ENCODE results near the gene ATP2B3.

ATP2B3 gene

DNA sequence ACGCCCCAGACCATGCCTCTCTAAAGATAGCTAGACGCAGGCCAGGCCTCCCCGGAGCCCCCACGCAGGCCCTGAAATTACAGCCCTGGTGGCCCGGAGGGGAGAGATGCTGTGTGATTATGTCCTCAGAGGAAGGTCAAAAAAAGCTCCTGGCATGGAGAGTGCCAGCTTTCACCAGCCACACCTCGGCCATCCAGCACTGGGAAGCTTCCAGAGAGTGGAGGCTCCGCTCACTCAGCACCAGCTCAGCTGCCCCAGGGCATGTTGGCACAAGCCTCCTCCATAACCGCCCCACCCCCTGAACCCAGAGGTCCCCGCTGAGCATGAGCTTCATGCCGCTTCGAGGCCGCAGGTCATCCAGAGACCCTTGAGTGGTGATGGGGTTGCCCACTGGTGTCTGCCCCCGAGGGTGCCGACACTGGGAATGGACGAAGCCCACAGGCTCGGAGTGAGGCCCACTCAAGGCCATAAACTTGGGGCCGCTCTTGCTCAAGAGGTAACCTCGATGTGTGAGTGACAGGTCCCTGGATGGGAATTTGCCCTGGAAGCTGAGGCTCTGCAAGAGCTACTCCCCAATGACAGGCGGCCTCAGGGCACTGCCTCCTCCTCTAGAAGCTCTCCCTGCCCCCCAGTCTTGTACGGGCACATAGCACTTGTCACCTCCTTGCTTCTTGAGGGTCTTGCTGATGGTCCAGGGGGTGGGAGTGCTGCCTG is 27.1 kb upstream of the ATP2B3 start:
- no peak for DNase-seq

DNA sequence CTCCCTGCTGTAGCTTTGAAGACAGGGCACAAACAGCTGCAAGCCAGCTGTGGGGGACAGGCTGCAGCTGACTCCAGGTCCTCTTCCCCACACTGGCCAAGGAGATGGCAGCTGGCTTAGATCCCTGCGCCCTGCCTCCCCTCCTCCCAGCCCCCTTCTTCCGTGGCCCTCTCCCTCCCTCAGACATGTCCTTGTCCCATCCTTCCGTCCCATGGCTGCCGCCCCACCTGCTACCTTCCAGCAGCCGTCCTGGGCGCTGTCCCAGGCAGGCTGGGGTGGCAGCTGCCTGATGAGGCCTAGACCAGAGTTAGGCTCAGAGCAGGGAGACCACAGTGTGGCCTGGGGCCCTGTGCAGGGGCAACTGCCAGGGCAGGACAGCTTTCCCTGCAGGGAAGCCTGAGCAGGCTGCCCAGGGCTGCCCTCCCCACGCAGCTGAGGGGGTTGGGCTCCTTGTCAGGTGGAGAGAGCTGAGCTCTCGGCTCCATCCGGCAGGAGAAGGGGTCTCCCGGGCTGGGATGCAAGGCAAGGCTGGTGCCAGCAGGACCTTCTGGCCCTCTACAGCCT is 26.0 kb upstream of the ATP2B3 start:
- DNase-seq: no peak

DNA sequence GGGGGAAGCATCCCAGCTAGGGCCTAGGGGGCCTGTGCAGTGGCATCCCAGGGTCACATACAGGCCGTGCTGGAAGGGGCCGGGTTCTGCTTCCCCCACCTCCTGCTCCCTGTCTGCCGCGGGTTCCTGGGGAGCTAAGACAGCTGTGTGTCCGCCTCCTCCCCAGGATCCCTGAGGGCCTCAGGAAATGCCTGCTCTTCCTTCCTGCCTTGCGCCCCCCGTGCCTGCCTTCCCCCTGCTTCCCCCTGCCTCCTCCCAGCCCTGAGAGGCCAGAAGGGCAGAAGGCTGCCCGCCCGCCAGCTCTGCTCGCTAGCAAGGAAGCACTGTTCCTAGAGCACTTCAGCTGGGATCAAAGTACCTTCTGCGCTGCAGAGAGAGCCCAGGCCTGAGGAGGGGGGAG is 25.5 kb upstream of the ATP2B3 start:
- DNase-seq: no peak

DNA sequence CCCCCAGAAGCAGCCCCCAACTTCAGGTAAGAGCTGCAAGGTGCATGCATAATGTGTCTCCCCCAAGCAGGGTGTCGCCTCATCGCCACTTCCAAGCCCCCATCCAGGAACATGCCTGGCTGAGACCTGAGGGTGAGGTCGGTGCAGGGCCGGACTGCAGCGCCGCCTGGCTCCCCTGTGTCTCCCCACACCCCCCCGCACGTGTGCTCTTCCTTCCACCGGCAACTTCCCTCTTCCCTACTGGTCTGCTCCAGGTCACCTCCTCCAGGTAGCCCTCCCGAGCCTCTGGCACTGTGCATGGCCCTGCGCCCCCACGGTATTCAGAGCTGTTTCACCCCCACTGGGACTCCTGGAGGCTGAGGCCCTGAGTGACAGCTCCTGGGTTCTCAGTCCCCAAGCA is 24.9 kb upstream of the ATP2B3 start:
- no peak for DNase-seq

DNA sequence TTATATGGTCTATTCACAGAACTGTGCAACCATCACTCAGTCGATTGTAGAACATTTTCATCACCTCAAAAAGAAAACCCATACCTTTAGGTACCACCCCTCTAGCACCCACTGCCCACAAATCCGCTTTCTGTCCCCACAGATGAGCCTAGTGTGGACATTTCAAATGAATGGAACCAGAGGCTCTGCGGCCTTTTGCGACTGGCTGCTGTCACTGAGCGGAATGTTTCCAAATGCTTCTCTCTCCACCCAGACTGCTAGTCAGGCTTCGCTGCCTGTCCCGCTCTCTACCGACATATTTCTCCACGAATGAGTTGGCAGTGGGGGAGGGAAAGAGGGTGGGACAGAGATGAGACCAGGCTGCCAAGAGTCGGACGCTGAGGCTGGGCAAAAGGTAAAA is 24.4 kb upstream of the ATP2B3 start:
- no peak for DNase-seq

DNA sequence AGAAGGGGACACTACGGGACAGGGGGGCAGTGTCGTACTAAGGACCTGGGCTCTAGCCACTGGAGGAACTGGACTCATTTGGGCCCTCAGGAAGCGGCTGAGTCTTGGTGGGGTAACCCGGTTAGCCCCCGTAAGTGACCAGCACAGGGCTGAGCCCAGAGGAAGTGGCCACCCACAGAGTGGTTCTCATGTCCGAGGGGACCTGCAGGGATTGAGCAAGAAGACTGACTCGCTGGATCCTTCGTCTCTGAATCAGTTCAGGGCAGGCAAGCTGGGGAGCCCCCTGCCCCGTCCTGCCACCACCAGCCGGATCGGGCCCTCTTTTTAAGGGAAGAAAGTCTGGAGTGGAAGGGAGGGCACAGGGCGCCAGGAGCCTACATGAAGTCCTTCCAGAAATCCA is 23.4 kb upstream of the ATP2B3 start:
- DNase-seq: no peak

DNA sequence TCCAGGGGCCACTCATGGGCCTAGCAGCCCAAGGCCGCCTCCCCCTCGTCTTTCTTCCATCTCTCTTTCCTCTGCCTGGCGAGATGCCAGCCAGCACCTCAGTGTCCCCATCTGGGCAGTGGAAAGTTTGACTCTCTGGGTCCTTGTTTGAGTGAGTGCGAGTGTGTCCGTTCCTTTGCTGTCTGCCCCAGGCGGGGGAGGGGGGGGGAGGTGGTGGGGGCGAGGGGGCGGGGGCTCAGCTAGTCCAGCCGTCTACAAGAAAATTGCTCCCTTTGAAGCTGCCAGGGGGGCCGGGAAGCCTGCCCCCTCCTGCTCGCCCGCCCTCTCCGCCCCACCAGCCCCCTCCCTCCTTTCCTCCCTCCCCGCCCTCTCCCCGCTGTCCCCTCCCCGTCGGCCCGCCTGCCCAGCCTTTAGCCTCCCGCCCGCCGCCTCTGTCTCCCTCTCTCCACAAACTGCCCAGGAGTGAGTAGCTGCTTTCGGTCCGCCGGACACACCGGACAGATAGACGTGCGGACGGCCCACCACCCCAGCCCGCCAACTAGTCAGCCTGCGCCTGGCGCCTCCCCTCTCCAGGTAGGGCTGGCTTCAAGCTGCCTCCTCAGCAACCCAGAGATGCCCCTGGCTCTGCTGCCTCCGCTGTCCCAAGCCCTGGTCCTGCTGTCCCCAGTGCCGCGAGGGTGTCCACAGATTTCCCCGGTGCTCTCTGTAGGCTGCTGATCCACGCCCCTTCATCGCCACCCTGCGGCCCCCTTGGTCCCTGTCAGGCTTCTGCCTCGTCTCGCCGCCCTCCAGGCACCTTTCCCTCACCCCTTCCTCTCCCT is 22.7 kb upstream of the ATP2B3 start, which contains the start of gene BGN:
Gene BGN, plus strand, starts transcription at position 440 of the 821 bp plus-strand sequence. CDS start 9,652 bp downstream, outside the sequence.
- DNase-seq: no peak

DNA sequence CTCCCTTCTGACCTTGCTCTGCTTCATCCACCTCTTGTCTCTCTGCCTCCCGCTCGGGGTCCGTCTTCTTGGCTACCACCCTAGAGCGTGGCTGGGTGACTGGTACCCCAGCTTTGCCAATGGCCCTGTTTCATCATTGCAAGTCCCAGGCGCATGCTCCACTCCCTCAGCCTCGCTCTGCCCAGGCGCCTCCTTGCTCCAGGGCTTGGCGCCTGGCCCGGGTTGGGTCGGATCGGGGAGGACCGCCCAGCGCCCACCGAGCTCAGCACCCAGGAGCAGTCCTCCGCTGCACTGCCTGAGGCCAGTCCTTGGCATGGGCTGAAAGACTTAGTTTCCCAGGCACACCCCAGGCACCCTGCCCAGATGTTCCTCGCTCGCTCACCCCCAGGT is 22.1 kb upstream of the ATP2B3 start:
- no peak for DNase-seq

DNA sequence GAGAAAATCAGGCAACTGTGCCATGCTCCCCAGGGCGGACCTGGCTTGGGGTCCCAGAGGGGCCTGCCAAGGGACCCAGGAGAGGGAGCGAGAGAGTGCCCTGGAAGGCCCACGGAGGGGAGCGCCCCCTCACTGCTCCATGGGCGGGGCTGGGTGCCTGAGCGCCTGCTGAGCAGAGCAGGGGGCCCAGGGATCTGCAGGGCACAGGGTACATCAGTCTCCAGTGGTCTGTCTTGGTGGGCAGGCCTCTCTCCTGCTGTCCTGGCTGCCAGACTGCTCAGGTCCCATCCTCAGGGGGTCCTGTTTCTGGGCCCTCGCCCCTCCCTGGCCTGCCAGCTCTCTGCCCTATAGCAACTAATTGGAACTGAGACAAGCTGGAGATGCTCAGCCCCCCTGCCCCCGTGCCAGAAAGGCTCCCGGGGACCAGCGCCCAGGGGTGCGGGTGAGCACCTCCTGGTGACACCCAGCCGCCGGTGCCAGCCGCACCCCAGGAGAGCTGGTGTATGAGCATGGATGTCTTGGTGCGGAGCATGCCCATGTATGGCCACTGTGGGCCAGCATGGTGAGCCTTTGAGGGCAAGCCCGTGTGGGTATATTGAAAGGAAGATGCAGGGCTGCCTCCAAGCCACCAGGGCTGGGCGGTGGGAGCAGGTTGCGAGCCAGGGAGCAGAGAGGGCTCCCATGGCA is 21.4 kb upstream of the ATP2B3 start:
- DNase-seq: no peak

DNA sequence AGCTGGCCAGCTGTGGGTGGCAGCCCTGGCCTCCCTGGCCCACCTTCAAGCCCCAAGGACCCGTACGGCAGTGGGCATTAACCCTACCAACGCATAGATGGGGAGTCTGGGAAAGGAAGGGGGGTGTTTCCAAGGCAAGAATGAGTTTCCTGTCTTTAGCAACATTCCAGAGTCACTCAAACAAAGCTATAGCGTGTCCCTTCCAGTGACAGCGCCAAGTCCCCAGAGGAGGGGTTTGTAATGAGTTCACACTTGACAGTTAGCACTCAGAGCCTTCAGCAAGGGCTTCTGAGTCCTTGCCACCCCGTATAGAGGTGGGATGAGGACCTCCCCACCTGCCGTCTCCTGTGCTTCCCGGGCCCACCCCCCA is 20.9 kb upstream of the ATP2B3 start:
- no peak for DNase-seq

DNA sequence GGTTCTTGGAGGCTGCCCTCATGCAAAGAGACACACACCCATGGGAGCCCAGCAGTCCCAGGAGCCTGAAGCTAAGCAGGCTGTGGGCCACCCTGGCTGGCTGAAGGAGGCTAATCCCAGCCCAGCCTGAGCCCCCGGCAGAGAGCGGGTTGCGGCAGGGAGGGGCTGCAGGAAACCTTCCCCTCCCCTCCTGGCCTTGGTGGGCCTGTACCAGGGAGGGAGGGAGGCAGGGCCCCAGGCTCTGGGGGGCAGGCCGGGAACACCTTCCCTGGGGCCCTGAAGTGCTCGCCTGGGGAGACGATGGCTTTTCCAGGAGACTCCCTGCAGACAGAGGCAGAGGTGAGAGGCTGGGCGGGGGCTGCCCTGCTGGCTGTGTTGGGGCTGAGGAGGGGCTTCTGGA is 19.0 kb upstream of the ATP2B3 start:
- no peak for DNase-seq

DNA sequence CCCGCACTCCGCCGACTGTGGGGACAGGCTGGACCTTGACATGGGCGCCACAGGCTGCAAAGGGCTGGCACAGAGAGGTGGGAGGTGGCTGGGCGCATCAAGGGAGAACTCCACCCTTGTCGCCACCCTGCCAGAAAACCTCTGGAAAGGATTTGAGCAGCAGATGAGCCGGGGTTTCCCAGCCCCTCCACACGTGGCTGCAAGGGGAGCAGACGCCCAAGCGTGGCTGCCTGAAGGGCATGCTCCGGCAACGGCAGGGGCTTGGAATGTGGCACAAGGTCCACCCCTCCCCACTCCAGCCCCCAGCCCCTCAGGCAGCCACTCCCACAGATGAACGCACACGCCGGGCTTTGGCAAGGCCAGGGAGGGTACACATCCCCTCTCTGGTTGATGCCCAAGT is 18.1 kb upstream of the ATP2B3 start:
- no peak for DNase-seq

DNA sequence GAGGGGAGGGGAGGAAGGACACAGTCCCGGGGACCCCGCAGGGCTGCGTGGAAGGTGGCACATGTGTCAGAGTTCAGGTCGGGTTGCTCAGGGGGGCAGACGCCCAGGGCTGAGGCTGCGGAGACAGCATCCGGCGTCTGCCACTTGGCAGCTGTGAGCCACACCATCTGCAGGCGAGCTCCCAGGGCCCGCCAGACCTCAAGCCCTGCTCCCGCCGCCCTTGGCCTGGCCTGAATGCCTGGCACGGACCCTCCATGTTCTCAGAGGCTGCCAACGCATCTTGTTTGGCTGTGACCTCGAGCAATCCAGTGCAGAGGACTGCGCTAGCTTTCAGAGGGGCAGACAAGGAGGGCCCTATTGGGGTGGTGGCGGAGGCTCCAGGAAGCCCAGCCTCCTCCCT is 17.6 kb upstream of the ATP2B3 start:
- no peak for DNase-seq

DNA sequence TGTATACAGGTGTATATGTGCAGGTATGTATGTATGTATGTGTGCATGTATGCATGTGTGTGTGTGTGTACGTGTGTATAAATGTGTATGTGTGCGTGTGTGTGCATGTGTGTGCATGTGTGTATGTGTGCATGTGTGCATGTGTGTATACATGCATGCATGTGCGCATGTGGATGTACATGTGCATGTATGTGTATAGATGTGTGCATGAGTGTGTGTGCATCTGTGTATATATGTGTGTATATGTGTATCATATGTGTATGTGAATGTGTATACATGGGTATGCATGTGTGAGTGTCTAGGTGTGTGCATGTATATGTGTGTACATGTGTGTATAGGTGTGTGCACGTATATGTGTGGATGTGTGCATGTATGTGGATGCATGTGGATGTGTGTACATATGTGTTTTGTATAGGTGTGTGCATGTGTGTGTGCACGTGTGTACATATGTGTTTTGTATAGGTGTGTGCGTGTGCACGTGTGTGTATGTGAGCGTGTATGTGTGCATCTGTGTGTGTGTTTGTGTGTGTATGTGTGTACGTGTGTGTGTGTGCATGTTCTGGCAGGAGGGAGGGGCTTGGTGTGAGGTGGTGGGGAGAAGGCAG is 16.7 kb upstream of the ATP2B3 start:
- DNase-seq: no peak

DNA sequence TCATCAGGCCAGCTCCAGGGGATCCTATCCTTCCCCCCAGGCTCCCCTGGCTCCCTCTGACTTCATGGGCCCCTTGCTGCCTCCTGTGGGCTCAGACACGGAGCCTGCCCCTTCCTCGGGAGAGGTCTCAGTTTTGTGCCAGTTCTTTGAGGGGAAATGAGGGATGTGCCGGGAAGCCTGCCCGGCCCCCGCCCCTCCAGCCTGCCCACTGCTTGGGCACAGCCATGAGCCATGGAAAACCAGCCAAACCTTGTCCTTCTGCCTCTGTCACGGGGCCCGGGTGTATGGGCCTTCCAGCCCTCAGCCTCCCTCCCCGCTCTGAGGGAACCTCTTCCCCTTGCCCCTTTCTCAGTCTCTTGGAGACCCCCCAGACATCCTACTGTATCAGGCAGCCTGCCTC is 15.9 kb upstream of the ATP2B3 start:
- no peak for DNase-seq

DNA sequence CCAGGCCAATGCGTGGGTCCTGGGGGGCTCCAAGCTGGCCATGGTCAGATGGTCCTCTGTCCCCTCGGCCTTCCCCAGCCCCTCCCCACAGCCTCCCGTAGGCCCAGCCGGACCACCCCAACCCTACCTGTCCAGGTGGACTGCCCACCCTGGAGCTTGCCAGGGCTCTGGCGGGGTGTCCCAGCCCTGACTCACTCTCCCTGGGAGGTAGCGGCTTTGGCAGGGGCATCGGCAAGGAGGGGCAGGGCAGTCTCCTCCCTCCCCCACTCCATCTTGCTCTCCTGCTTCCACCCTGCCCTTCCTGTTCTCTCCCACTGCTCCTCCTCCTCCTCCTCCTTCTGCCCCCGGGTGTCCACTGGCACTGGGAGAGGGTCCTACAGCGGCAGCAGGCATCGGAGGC is 15.3 kb upstream of the ATP2B3 start:
- DNase-seq: no peak

DNA sequence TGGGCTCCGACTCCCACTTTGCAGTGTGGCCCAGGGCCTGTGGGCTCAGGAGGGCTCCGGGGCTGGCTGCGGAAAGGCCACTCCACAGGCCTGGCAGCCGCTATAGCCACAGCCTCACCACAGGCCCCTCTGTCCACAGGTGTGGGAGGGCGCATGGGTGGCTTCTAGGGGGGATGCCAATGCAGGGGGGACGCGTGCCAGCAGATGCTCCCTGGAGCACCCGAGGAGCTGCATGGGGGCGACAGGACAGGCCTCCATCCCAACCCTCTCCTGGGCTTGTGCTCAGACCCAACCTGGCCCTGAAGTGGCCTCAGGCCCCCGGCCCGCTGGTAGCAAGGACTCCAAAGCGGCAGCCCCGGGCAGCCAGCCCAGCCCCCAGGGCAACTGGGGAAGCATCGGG is 14.6 kb upstream of the ATP2B3 start:
- DNase-seq: no peak

DNA sequence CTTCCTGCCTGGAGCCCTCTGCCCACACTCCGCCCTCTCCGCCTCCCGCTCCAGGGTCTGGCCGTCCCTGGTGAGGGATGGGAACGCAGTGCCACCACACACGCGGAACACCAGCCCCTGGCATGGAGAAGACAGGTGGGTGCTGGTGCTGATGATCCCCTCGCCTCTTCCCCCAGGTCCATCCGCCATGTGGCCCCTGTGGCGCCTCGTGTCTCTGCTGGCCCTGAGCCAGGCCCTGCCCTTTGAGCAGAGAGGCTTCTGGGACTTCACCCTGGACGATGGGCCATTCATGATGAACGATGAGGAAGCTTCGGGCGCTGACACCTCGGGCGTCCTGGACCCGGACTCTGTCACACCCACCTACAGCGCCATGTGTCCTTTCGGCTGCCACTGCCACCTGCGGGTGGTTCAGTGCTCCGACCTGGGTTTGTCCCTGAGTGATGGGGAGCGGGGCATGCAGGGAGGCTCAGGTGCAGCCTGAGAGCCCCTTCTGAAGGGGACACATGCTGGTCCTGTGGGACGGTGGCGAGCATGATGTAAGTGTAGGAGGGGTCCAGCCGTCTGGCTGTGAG is 12.9 kb upstream of the ATP2B3 start:
- DNase-seq: no peak

DNA sequence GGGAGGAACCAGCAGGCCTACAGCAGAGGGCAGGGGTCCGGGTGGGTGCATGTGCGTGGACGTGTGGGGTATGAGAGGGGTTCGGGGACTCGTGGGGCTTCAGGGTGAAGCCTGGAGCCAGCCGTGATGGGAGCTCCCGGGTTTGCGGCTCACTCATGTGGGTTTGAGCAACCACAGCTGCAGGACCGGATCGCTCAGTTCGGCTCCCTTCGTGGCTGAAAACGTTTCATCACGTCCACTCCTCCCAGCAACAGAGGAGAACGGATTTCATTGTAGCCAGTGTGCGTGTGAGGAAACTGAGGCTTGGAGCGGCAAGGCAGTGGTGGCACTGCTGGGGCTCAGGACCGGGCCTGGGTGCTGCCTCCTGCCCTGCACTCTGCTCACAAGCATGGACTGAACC is 12.1 kb upstream of the ATP2B3 start:
- DNase-seq: no peak

DNA sequence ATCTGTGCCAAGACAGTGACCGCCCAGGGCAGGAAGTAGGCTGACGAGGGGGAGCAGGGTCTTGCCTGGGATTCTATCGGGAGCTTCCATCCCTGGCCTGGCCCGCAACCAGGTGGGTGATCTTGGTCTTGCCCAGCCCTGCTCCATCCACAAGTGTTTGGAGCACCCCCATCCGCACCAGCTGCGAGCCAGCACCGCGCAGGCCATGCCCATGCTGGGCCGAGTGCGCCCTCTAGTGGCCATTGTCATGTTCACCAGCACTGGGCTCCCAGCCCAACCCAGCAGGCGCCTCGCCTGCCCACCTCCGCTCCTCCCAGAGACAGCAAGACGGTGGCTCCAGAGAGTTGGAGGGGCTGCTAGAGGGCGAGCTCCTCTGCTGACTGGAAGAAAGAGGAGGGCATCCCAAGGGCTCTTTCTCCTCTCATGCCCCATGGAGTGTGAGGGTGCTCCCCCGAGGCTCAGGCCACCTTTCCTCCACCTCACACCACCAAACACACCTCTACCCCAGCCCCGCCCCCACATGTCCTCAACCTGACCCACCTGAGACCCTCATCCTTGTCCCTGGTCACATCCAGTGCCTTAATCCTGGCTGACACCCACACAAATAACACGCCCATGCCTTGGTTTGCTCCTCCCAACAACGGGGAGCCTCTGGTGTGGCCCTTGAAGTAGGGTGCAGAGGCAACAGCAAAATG is 9.8 kb upstream of the ATP2B3 start:
- DNase-seq: peak; percentile 73

DNA sequence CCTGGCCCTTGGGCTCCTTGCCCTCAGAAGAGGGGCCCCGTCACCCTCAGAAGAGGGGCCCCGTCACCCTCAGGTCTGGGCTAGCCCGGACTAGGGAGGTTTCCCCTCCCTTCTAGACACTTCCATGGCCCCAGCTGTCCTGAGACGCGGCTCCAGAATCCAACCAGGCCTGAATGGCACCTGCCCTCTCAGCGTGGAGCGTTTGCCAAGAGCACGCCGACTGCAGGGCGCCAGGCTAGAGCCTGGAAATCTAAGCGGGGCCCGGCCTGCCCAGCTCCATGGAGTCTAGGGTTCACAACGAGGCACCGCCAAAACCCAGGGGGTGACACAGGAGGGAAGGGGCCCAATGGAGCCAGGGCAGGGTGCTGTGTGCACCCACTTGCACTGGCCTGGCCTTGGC is 7.8 kb upstream of the ATP2B3 start:
- no peak for DNase-seq

DNA sequence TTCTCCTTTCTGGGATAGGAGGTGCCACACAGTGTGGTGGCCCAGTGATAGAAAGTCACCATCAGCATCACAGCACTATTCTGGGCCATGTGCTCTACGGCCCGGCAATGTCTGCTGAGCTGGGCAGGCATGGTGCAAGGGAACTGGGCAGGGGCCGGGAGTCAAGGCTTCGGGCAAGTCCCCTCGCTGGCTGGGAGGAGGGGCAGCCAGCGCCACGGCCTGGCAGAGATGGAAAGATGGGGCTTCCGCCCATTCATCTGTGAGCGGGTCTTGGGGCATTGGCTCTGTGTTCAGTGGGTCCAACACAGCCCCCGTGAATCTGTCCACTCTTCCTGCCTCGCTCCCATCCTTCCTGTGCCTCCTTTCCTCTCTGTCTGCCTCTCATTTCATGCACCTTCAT is 7.1 kb upstream of the ATP2B3 start:
- DNase-seq: no peak
